Measurements from ENCODE around the gene RASEF.

Gene RASEF

DNA sequence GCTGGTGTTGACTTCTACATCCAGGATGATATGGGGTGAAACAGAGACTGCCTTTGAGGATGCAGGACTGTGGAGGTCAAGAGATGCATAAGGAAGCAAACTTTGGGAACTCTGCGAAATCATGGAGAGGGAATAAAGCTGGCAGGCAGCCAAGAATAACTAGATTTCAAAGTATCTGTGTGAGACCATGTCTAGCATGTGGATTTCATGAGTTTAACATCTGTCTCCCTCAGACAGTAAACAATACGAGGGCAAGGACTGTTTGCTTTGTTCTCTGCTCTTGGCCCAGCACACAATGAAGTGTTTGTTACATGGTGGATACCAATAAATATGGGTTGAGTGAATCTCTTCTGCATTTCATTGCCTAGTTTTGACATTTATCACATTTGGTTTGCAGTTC, 71.3 kb downstream of the RASEF start:
- DNase-seq (ENCODE audit: low read depth) = no peak
- TF ChIP-seq, protein P1, sequence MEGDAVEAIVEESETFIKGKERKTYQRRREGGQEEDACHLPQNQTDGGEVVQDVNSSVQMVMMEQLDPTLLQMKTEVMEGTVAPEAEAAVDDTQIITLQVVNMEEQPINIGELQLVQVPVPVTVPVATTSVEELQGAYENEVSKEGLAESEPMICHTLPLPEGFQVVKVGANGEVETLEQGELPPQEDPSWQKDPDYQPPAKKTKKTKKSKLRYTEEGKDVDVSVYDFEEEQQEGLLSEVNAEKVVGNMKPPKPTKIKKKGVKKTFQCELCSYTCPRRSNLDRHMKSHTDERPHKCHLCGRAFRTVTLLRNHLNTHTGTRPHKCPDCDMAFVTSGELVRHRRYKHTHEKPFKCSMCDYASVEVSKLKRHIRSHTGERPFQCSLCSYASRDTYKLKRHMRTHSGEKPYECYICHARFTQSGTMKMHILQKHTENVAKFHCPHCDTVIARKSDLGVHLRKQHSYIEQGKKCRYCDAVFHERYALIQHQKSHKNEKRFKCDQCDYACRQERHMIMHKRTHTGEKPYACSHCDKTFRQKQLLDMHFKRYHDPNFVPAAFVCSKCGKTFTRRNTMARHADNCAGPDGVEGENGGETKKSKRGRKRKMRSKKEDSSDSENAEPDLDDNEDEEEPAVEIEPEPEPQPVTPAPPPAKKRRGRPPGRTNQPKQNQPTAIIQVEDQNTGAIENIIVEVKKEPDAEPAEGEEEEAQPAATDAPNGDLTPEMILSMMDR (IDR thresholded peaks at IDR 0.05; ENCODE audit: control insufficient read depth, insufficient read depth, low read depth, low read length, missing control alignments) = no peak
- no peak overlapping the region for H3K4me3 ChIP-seq (ENCODE audit: control insufficient read depth, low read depth, low read length)

DNA sequence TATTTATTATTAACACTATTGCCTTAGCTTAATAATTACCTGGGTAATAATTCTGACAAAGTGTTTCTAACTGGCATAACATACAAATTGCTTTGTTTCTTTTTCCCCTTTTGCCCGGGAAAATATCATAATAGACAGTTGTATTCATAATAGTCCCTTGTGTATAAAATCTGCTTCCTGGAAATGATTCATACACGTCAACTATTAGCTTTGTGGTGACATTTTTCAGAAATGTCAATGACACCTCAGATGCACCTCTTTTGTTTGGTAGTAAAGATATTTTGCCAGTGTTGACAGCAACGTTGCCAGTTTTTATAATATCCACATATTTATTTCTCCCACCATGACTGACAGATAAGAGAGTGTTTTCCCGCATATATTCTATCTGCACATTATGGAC, 73.0 kb downstream of the RASEF start:
- H3K4me3 ChIP-seq (ENCODE audit: control insufficient read depth, low read depth, low read length) = no peak overlapping the region
- TF ChIP-seq, protein P1 (IDR thresholded peaks at IDR 0.05; ENCODE audit: control insufficient read depth, insufficient read depth, low read depth, low read length, missing control alignments) = no peak
- no peak for DNase-seq (ENCODE audit: low read depth)

DNA sequence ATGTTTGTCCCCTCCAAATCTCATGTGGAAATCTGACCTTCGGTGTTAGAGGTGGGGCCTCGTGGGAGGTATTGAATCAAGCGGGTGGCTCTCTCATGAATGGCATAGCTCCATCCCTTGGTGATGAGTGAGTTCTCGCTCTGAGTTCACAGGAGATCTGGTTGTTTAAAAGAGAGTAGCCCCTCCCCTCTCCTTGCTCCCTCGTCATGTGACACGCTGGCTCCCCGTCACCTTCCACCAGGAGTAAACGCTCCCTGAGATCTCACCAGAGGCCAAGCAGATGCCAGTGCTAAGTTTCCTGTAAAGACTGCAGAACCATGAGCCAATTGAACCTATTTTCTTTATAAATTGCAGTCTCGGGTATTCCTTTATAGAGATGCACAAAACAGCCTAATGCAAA, 74.5 kb downstream of the RASEF start:
- H3K4me3 ChIP-seq (ENCODE audit: control insufficient read depth, low read depth, low read length) = no peak overlapping the region
- TF ChIP-seq, protein P1 (IDR thresholded peaks at IDR 0.05; ENCODE audit: control insufficient read depth, insufficient read depth, low read depth, low read length, missing control alignments) = no peak
- DNase-seq (ENCODE audit: low read depth) = no peak

DNA sequence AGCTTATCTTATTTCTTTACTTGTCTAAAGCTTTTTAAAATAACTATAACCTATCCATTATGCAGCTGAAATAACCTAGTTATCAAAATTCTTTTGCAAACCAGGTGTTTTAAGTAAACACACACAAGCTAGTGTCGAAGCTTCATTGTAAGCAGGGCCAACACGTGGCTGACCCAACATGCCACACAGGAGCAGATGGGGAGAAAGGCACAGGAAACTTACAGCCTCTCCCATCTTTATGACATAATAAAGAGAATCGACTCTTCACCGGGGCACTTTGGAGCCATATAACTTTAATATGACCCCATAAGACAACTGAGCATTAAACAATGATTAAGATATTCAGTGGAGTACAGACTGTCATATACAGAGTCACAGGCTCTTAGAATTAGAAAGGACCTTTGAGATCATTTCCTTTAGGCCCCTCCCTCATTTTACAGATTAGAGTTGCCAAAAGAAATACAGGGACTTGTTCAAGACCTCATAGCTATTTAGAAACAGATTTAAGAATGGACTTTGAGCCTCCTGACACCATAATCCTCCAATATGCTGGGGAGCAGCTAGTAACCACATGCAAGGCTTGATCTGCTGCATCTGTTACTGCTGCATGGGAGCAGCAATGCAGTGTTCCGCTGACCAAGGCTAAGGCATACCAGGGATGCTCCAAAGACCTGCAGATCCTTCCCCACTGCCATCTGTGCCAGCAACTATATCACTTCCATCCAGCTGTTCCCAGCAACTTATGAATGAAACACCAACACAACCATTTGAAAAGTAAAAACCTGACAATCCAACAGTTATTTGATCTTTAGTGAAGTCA, 75.4 kb downstream of the RASEF start:
- H3K4me3 ChIP-seq (ENCODE audit: control insufficient read depth, low read depth, low read length) = no peak overlapping the region
- TF ChIP-seq, protein P1 (IDR thresholded peaks at IDR 0.05; ENCODE audit: control insufficient read depth, insufficient read depth, low read depth, low read length, missing control alignments) = no peak
- no peak for DNase-seq (ENCODE audit: low read depth)

DNA sequence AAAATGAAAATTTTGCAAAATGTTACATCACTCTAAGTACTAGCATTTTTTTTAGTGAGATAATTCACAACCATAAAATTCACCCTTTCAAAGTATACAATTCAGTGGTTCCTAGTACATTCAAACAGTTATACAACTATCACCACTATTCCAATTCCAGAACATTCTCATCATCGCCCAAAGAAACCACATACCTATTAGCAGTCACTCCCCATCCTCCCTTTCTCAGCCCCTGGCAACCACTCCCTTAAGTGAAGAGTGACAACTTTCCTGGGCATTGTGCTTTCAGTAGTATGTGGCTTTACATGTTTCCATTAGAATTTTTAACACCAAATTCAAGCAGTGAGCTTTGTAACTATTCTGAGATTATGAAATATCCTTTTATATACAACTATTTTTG, 81.4 kb downstream of the RASEF start:
- H3K4me3 ChIP-seq (ENCODE audit: control insufficient read depth, low read depth, low read length) = no peak overlapping the region
- DNase-seq (ENCODE audit: low read depth) = no peak
- TF ChIP-seq, protein P1 (IDR thresholded peaks at IDR 0.05; ENCODE audit: control insufficient read depth, insufficient read depth, low read depth, low read length, missing control alignments) = no peak

DNA sequence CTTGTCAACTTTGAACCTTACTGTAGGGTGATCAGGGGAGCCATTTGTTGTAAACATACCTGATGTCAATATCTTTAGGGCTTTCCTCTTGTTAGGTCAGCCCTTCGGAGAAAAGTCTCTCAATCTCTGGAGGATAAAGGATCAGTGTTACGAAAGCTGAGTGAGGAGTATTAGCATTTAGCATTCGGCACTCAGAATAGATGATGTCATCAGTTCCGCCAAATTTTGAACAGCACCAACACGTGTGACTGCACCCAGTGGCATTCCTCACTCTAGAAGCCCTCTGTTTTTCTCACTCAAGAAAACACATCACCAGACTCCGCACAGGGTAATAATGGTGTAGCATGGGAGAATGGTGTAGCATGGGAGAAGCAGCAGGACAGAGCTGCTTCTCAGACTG, 87.8 kb downstream of the RASEF start:
- H3K4me3 ChIP-seq (ENCODE audit: control insufficient read depth, low read depth, low read length) = no peak overlapping the region
- no peak for DNase-seq (ENCODE audit: low read depth)
- TF ChIP-seq, protein P1 (IDR thresholded peaks at IDR 0.05; ENCODE audit: control insufficient read depth, insufficient read depth, low read depth, low read length, missing control alignments) = no peak
